GM18519 (cell line): ENCODE measurements around the gene COX5A.
"Not testable (repeated sequence)": the region's sequence is repeated elsewhere in the genome, so short reads cannot be mapped to it uniquely, and the experiment has no call there.

Source experiments
- ATAC-seq: cut with Tn5 transposase; IDR thresholded peaks from one replicate; pipeline ENCODE4 v1.9.1; 2021; ENCODE audit warnings: mild to moderate bottlenecking, moderate library complexity; ENCODE audit not compliant: unreplicated experiment, low FRiP score

Gene COX5A

DNA sequence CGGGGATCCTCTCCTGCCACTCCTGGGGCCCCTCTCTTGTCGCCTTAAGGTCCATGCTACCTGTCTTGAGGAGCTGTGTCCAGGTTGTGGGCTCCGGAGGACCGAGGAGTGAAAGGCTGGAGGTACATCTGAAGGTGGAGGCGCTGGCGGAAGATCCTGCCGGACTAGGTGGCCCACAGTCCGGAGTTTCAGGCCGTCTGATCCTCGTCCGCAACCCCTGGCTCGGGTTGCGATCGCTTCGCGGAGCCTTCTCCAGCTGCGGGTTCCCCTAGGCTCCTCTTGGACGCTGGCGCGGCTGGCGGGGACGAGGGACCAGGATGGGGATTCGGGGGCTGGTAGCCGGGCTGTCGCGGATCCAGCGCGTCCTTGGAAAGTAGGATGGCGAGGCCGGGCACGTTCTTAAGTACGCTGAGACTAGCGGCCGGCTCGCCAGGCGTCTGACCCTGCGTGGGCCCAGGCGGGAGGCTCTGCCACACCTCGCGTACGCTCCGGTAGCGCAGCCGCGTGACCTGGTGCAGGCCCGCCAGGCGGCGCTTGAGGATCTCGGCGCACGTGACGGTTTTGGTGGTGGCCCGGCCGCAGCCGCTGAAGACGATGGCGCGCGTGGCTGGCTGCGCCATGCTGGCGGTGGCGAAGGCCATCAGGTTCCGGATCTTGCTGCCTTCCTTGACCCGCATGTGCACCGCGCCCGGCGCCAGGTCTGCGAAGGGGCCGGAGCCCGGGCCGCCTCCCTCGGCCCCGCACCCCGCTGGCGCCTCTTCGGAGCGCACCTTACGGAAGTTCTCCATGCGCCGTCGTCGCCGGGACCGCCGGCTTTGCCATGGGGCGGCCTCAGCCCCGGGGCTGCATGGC lies 18.1 kb upstream of the COX5A start:
- no peak for ATAC-seq

DNA sequence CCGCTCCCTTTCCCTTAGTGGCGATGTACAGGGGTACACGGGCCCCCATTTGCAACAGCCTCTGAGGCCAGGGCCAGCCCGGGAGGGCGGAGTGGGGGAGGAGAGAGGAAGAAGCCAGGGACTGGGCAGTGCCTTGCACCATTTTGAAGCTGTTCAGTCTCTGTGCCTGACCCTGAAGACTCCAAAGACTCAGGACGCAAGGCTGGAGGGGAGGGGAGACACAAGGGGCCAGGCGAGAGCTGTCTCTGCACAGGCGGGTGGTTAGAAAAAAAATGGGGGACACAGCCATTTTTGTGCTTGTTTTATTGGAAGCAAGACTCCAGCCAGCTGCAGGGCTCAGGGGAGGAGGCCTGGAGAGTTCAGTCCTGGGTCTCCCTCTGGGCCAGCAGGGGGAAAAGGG lies 17.1 kb upstream of the COX5A start:
- ATAC-seq, result no peak

DNA sequence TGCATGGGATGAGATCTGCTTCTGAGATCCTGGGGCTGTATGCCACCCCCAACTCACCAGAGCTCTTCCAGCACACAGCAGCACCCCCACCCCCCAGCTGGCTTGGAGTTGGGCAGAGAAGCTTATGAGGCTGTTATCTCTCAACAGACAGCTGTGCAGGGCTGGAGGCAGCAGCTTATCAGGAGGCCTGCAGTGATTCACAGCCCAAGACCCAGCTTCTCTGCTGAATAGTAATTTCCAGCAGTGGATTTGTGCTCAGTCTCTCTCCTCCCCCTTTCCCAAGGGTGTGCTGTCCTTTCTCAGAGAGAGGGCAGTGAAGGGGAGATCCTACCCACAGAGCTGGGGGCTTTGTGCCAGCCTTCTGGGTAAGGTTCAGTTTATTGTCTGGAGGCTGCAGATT lies 16.6 kb upstream of the COX5A start:
- ATAC-seq, result no peak

DNA sequence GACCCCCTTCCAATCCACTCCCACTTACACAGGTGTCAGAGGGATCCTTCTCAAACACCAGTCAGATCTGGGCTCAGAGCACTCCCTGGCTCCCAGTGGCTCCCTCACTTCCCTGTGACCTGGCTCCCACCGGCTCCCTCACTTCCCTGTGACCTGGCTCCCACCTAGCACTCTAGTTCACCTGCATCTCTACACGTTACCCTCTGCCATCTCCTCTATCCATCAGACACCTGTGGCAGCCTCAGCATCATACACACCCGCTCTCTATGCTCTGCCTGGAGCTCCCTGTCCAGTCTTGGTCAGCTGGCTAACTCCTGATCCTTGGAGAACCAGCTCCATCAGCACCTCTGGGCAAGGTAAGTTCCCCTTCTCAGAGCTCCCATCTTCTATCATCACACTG lies 13.1 kb upstream of the COX5A start:
- no peak for ATAC-seq

DNA sequence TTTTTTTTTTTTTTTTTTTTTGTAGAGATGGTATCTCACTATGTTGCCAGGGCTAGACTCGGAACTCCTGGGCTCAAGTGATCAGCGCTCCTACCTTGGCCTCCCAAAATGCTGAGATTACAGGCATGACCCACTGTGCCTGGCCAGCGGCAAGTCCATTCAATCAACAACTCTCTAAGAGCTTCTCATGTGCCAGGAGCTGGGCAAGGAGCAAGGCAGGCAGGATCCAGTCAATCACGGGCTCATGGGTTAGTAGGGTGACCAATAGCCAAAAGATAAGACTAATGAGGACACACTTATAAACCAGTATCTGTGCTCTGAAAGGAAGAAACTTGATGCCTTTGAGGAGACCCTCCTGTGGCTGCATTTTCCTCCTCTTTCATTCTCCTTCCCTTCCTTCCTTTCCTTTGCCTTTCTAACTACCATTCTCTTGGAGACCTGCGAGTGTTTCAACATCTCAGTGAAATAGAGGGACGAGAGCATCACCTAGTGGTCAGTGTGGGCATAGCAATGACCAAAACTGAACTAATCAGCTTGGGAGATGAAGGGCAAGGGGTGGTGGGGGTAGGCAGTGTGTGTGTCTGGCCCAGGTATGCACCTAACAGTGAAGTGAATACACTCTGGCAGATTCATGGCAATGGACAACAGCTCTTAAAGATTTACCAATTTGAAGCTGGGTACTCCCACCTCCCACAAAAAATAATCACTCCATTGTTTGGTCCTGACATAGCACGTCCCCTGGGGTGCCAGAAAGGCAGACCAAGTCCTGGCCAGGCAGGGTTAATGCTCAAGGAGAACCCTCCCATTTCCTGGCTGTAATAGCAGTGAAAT lies 12.4 kb upstream of the COX5A start:
- ATAC-seq, result no peak

DNA sequence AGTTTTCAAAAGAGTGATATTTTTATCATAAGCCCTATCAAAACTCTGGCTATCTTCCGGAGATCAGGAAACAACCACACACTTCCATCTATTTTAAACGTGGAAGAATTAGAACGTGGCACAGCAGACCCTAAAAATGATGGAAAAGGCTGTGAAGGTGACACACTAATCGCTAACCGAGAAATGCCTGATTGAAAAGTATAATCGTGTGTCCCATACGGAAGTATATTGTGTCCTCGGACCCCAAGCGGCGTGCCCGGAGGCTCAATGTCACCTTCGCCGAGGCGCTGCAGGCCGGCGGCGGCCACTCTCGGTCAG lies 642 bp downstream of the COX5A start:
- peak; percentile 6 for ATAC-seq

DNA sequence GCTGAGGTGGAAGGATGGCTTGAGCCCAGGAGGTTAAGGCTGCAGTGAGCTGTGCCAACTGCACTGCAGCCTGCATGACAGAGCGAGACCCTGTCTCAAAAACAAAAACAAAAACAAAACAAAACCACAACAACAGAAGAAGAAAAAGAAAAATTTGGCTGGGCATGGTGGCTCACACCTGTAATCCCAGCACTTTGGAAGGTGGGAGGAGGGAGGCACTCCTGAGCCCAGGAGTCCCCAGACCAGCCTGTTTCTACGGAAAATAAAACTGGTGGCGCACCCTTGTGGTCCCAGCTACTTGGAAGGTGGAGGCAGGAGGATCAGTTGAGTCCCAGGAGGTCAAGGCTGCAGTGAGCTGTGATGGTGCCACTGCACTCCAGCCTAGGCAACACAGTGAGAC lies 2.7 kb downstream of the COX5A start:
- ATAC-seq, result not testable (repeated sequence)

DNA sequence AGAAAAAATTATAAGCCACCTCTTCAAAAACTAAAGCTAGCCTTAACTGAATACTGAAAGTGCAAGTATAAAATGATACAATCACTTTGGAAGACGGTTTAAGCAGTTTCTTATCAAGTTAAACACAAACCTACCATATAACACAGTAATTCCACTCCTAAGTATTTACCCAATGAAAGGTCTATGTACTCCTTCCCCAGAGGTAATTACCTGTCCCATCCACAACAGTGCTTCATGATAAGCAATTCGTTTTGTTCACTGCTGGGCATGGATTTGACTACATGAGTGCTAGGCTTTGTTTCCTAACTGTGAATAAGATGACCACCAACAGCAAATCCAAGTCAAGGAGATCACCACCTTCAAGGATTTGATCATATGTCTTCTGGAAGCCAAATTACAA lies 4.3 kb downstream of the COX5A start:
- no peak for ATAC-seq

DNA sequence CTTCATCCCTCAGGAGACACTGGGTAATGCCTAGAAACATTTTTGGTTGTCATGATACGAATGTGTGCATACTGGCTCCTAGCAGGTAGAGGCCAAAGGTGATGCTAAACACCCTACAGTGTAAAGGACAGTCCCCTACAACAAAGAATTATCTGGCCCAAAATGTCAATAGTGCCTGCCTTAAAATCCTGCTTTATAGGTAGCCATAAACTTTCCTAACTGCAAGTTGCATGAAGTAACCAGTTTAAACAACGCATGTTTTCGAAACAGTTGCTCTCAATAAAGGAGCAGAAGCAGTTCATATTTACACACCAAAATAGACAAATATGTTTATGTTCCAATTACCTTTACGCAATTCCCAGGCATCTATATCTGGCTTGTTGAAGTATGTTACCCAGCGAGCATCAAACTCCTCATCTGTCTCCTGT lies 9.1 kb downstream of the COX5A start:
- ATAC-seq, result no peak

DNA sequence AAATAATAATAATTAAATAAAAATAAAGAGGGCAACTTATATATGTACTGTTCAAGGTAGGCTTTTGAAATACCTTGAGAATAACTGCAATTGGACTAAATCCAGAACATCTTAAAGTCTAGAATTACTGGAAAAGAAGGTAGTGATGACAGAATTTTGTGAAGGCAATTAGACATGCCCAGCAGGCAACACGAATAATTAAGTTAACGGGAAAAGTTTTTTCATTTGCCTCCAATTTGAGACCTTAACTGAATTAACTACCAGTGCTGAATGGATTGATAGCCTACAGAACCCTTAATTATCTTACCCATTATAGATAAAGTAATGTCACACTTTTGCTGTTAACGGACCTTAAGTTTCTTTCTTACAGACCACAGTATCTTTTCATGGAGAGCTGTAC lies 13.3 kb downstream of the COX5A start:
- ATAC-seq, result no peak

DNA sequence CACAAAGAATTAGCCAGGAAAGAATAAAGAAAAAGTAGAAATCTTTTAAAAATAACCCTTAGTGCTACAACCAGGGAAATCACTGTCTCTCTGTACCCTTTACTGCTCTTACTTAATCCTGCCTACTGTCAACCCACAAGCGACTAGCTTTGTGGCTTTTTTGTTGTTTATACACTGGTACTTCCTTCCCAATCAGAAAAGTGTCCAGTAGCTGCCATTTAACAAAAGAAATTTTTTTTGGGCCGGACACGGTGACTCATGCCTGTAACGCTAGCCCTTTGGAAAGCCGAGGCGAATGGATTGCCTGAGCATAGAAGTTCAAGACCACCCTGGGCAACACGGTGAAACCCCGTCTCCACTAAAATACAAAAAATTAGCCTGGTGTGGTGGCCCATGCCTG lies 17.4 kb downstream of the COX5A start:
- no peak for ATAC-seq

DNA sequence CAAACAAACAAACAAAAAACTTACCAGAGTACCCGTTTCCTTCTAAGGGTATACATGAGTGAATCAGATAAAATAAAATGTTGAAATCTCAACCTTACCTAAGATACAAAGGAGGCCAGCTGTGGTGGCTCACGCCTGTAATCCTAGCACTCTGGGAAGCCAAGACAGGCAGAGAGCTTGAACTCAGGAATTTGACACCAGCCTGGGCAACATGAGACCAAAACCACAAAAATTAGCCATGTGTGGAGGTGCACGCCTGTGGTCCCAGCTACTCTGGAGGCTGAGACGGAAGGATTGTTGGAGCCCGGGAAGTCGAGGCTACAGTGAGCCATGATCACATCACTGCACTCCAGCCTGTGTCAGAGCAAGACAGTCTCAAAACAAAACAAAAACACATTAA lies 20.2 kb downstream of the COX5A start:
- ATAC-seq, result no peak

DNA sequence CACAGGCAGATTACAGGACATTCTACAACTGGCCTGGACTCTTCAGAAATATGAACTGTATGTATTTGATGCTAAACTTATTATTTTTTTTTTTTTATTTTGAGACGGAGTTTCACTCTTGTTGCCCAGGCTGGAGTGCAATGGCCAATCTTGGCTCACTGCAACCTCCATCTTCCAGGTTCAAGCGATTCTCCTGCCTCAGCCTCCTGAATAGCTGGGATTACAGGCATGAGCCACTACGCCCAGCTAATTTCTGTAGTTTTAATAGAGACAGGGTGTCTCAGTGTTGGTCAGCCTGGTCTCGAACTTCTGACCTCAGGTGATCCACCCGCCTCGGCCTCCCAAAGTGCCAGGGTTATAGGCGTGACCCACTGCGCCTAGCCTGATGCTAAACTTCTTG lies 24.1 kb downstream of the COX5A start:
- not testable (repeated sequence) for ATAC-seq

DNA sequence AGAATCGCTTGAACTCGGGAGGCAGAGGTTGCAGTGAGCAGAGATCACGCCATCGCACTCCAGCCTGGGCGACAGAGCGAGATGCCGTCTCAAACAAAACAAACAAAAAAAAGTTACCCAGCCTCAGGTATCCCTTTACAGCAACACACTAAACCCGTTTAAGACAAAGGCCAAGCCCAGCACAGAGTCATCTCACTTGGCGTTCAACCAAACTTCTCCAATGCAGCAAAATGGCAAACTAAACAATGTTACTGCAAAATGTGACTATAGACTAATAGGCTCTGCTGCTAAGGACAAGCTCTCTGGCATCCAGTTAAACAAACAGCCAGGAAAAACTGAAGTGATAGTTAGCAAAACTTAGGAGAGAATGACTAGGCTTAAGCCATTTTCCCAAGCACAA lies 24.8 kb downstream of the COX5A start:
- no peak for ATAC-seq

DNA sequence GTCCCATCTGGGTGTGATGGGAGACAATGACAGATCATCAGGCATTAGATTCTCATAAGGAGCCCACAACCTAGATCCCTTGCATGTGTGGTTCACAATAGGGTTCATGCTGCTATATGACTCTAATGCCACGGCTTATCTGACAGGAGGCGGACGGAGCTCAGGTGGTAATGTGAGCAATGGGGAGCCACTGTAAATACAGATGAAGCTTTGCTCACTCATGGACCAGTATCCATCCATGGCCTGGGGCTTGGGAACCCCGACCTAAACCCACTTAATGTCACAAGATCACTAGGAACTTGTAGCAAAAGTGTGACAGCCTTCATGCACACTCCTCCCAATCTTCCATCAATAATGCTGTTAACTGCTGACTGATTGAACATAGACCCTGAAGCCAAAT lies 29.2 kb downstream of the COX5A start:
- no peak for ATAC-seq

DNA sequence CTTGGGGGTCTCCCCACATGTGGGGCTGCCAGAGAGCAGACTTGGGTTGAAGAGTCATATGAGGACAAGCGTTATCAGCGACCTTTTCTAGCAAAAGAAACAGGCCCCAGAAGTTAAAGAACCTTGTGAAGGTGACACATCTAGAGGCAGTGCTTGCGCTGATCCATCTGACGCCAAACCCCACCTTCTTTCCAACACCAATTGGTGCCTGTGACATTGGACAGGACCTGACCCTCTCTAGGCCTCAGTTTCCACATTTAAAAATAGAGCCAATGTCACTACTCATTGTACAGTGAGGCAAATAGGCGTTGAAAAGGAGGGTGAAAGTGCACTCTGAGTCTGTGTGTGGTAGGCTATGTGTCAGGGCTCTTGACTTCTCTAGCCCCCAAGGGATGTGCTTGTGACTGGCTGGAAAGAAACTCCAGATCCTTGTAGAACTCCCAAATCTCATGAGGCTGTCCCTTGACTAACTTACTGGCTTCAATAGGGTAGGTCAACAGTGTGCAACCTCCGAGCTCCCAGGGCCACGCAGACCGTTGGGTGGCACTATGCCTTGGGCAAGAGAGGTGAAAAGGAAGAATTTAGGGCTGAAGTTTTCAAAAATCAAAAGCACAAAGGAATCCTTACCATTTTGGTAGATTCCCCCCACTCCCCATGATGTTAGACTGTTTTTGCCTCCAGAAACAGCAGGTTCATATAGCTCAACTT lies 30.6 kb downstream of the COX5A start:
- ATAC-seq, result no peak

DNA sequence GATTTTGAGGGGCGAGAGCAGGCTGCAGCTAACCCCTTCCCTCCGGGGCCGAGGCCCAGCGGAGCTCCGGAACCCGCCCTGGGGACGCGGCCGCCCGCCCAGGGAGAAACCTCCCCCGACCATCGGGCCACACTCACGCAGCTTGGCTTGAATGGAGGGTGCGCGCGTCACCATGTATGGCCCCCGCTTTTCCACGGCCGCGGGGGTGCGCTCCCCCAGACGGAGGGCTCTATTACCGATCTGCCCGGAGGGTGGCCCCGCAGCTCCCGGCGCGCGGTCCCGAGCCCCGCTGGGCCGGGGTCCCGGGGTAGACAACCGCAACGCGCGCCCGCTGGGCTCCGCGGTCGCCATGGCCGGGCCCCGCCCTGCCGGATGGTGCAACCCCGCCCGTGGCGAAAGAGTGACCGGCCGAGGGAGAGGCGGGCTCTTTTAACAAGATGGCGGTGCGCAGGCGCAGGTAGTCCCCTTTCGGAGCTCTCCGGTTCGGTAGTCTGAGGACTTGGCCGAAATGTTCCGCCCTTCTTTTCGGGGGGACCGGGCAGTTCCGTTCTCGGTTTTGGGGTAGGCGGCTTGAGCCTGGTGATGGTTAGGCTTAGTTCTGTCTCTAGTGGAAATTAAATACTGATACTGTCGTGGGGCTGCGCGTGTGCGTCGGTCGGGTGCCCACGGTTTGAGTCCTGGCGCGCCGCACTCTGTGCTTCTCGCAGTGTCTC lies 31.3 kb downstream of the COX5A start, which contains the start of gene FAM219B:
FAM219B (minus strand) TSS at position 402 of the 713 bp plus-strand sequence; CDS start at position 351, 51 bp downstream.
- peak; percentile 63 for ATAC-seq

DNA sequence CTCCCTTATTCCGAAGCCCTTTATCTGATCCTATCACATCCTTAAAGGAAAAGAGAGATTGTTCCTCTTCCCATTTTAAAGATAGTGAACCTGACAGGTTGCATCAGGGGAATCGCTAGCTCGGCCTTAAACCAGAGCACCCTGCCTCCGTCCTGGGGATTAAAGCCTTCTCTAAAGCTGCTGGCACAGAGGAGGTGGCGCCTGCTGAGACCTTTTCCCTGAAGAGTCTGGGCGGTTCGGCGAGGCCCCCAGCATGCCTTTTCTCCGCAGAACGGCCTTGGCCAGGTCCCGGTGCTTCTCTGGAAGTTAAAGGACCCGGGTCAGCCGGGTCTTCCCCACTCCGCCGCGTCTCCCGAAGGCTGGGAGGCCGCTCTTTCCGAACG lies 31.8 kb downstream of the COX5A start:
- ATAC-seq, result no peak

DNA sequence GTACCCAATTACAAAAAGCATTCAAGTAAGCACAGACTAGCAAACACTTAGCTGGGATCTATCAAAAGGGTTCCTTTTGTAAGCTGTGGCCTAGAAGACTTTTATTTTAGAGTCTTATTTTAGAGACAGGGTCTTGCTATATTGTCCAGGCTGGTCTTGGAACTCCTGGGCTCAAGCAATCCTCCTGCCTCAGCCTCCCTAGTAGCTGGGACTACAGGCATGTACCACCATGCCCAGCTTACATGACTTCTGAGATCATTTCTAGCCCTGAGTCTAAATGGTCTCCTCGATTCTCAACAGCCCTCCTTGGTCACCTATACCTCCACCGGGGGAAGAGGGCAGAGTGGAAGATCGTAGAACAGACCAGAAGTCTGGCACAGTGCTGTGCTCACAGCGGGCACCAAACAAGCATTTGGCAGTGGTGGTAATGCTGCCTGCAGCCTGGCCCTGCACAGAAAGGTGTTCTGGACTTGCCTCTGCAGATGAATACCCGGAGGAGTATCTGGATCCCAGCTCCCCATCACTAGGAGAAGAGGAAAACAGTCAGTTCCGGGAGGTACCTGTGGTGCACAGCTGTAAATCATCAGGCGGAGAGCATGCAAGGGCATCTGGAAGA lies 33.6 kb downstream of the COX5A start:
- no peak for ATAC-seq

DNA sequence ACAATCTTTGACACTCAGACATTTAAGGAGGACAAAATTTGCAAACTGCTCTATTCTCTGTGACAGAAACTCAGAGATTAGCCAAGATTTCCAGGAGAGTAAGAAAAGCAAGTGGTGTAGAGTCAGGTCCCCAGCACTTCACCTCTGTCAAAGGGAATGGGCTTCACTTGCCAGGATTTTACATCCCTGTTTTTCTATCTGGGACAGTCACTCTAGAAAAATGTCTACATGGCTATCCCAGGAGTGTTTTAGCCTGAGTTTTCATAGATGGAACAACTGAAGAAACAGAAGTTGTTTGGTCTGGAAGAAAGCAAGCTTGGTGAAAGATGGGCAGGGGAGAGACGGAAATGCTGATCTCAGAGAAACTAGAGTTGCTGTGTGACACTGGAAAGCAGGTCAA lies 34.2 kb downstream of the COX5A start:
- ATAC-seq, result no peak
